ENCODE measurements around the gene MRAP.

DNA sequence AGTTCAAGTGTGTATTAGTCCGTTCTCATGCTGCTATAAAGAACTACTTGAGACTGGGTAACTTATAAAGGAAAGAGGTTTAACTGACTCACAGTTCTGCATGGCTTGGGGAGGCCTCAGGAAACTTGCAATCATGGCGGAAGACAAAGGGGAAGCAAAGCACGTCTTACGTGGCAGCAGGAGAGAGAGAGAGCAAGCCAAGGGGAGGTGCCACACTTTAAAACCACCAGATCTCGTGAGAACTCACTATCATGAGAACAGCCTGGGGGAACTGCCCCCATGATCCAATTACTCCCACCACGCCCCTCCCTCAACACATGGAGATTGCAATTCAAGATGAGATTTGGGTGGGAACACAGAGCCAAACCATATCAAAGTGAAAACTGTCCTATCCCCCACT is 15.7 kb upstream of the MRAP start:
- TF ChIP-seq EZH2 (IDR thresholded peaks at IDR 0.05; ENCODE audit: low read length, missing control alignments), result no peak
- TF ChIP-seq, protein P1, sequence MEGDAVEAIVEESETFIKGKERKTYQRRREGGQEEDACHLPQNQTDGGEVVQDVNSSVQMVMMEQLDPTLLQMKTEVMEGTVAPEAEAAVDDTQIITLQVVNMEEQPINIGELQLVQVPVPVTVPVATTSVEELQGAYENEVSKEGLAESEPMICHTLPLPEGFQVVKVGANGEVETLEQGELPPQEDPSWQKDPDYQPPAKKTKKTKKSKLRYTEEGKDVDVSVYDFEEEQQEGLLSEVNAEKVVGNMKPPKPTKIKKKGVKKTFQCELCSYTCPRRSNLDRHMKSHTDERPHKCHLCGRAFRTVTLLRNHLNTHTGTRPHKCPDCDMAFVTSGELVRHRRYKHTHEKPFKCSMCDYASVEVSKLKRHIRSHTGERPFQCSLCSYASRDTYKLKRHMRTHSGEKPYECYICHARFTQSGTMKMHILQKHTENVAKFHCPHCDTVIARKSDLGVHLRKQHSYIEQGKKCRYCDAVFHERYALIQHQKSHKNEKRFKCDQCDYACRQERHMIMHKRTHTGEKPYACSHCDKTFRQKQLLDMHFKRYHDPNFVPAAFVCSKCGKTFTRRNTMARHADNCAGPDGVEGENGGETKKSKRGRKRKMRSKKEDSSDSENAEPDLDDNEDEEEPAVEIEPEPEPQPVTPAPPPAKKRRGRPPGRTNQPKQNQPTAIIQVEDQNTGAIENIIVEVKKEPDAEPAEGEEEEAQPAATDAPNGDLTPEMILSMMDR (conservative IDR thresholded peaks at IDR 0.05 in 1 of 2, IDR thresholded peaks at IDR 0.05 in 1 of 2; ENCODE audit: low read depth in 1 of 2, low read length in 2 of 2), result no peak

Measured in fibroblast of lung (primary cell).